Measurements from ENCODE around the gene THADA.

Gene THADA

DNA sequence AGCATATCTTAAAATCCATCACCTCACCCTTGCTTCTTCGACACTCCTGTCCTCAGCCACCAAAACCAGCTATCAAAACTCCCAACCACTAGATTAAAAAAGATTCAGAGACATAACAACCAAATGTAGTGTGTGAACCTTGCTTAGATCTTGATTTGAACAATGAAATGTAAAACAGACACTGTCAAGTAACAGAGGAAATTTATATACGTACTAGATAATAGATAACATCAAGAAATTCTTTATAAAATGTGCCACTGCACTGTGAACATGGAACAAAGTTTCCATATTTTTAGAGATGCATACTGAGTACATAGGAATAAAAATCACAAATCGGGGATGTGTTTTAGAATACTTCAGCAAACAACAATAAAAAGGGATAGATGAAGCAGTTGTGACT, 86.0 kb downstream of the THADA start:
- DNase-seq (ENCODE audit: low spot score) = no peak

DNA sequence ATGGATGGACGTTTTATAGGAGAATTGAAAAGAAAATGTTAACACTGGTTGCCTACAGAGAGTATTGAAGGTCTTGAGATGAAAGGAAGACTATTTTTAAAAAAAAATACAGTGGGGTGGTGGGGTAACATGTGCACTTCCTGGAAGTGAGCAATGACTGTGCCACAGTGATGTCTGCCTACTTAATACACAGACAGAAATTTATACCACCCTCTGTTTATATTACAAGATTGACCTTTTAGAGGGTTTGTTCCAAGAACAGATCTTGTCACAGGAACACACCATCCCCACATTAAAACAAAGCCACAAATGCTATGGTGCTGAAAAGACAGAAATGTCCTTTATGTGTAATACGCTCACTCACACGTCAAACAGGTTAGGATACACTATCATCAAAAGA, 87.6 kb downstream of the THADA start:
- no peak for DNase-seq (ENCODE audit: low spot score)

DNA sequence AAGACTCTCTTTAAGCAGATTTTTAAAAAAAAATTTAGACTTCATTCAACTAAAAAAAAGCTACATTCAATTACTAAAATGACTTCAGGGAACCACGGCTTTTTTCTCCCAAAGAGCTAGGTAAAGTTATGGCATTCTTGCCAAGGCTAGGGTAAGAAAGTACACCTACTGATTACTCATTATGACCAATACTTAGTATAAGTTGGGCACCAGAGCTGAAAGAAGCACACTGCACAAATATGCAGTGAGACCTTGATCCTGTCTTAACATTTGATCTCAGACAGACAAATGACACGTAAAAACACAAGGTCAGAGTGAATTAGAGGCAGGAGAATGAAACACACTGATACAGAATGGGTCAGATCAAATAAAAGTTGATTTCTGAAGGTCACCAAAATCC, 88.7 kb downstream of the THADA start:
- no peak for DNase-seq (ENCODE audit: low spot score)

DNA sequence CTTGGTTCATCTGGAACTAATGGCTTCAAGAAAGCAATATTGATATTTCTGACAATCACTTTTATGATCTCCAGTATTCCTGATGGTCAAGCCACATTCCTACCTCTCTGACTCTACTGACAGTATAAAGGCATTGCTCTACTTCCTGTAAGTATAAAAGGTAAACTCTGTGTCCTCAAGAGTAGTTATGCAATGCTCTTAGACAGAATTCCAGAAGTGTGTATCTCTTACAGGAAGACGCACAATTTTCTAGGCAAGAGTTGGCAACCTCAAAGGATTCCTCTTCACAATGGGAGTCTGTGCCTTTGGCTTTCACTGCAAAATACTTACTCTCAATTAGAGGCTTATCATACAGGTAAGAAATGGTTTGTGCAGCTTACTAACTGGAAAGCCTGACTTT, 100.1 kb downstream of the THADA start:
- DNase-seq (ENCODE audit: low spot score) = no peak

DNA sequence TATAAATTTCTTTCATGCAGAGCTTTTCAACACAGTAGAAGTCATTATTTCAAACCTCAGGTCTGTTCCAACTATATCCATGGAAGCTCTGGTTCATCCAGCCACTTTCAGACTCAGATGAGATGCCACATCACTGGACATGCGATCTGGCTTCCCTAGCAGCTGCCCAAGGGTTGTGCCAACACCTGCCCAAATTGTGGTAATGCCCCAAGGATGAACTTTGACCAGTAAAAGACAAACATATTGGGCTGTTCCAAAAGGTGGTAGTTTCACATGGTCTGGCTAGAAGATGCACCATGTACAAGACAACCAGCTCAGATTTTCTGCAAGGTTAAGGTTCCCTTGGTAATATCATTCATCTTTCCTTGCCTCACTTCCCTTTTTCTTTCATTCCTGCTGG, 101.9 kb downstream of the THADA start:
- DNase-seq (ENCODE audit: low spot score) = no peak

DNA sequence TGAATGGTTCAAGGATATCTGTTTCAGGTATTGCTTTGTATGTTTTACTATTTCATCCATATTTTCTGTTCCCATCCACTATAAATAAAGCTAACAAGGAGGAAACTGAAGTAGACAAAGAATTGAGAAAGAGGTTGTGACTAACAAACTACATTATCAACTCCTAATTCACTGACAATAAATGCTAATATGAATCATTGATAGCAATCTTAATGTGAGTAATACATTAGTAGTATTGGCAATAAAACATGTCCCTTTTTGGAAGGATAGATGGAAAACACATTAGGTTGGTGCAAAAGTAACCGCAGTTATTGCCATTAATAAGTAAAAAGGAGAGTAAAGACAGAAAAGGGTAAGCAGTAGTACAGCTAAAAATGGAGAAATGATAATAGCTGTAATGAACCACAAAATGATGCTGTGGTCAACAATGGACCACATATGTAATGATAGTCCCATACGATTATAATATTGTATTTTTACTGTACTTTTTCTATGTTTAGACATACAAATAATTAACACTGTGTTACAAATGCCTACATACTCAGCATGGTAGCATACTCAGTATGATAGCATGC, 104.7 kb downstream of the THADA start:
- DNase-seq (ENCODE audit: low spot score) = no peak

DNA sequence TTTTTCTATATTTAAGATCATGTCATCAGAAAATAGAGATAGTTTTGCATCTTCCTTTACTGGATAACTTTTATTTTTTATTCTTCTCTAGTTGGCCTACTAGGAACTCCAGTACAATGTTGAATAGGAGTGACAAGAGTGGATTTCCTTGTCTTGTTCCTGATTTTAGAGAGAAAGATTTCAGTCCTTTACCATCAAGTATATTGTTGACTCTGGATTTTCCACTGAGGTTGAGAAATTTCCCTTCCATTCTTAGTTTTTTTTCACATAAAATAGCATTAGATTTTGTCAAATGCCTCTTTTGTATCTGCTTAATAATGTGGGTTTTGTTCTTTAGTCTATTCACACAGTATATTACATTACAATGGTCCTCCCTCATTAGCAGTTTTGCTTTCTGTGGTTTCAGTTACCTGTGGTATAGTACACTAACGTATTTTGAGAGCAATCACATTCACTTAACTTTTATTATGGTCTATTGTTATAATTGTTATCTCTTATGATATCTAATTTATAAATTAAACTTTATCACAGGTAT, 105.5 kb downstream of the THADA start:
- no peak for DNase-seq (ENCODE audit: low spot score)

DNA sequence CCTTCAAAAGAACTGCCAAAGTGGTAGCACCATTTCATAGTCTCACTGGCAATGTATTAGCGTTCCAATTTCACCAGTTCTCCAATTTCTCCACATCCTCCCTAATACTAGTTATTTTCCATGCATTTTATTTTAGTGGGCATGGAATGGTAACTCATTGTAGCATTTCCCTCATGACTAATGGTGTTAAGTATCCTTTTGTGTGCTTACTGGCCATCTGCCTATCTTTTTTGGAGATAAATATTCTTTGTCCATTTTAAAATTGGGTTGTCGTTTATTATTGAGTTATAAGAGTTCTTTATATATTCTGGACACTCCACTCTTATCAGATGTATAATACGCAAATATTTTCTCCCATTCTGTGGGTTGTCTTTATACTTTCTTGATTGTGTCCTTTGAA, 107.1 kb downstream of the THADA start:
- DNase-seq (ENCODE audit: low spot score) = no peak

DNA sequence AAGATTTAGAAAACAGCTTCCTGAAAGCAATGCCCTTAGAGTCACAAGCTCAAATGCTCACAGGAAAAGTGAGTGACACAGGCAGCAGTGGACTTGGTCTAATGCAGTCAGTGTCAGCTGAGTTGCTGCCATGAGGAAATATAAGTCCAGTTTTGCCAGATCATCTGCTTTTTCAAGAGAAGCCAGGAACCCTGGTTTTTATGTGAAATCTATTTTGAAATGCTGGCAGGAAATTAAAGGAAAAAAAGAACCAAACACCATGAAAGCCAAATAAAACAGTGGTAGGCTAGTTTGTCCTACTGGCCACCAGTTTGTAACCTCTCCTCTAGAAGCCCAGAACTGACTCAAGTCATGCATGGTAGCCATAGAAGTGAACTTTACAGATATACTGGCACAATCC, 109.2 kb downstream of the THADA start:
- DNase-seq (ENCODE audit: low spot score) = no peak

DNA sequence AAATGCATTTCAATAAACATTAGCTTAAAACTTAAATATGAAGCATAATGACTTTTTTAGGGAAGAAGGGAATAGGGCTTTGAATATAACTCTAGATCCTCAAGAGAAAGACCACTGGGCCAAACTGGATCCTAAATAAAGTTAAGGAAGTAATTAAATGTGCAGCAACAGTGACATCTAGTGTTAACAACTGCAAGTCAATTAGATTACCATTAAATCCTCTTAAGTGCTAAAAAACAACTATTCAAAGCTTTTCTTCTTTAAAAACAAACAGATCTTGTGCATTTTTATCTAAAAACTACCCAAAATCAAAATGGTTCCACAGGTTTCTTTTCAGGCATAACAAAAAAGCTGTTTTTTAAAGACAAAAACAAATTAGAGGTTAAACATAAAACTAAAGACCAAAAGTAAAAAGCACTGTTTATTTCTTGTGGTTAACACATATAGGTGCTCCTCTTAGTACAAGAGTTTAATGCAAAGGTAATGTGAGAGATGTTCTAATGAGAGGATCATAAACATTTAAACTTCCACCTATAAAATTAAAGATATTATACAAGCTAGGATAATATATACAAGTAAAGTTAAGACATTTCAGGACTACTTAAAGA, 111.4 kb downstream of the THADA start:
- no peak for DNase-seq (ENCODE audit: low spot score)

DNA sequence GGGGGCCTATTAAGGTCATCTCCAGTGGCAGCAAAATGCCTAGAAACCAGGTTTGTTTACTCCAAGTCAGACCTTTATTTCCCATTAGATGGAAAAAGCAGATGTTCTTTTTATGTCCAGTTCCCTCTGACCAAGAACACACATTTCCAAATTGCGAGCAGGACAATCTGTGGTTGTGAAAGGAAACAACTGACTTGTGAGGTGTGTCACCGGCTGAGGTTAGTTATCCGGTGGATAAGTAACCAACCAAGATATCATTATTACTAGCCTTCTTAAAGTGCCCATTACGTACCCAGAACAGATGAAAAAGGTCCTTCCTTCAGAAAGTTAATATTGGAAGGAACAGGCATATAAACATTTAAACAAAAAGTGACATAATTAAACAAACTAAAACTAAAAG, 112.9 kb downstream of the THADA start:
- no peak for DNase-seq (ENCODE audit: low spot score)

DNA sequence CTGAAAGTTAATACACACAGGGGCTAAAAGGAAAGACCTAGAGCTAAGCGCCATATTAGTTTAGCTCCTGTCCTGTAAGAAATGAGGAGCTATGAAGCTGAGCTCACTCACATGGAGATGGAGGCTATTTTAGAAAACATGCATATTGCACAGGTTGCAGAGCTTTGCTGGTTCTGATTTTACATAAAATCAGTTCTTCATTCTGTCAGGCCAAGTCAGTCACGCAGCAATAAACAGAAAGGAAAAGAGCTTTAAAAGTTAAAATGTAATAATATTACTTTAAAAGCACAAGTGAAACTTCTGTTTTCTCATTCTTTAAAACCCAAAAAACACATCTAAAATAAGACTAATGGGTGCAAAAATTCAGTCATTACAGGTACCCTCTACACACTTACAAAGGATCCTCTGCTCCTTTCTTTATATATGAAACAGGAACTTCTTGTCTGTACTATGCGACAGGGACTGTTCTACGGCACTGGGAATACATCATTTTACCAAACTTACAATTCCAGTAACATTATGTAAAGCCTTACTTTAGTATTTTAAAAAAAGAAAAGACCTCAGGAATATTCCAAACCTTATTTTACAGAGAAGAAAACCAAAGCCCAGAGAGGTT, 113.8 kb downstream of the THADA start:
- DNase-seq (ENCODE audit: low spot score) = no peak

DNA sequence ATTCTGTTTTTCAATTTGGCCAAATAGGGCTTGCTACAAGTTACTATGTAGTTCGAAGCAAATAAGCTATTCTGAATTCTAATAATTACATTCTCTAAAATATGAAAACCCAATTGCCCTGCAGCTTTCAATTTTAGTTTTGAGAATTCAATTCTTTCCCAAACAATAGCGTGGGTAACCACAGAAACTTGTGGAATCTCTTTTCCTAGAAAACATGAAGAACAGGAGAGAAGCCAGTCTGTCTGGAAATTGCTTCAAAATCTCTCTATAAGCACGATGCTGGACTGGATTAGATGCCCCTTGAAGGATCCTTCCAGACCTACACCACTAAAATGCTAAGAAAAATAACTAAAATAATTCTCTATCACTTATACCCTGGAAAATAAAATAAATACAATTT, 115.0 kb downstream of the THADA start:
- no peak for DNase-seq (ENCODE audit: low spot score)

DNA sequence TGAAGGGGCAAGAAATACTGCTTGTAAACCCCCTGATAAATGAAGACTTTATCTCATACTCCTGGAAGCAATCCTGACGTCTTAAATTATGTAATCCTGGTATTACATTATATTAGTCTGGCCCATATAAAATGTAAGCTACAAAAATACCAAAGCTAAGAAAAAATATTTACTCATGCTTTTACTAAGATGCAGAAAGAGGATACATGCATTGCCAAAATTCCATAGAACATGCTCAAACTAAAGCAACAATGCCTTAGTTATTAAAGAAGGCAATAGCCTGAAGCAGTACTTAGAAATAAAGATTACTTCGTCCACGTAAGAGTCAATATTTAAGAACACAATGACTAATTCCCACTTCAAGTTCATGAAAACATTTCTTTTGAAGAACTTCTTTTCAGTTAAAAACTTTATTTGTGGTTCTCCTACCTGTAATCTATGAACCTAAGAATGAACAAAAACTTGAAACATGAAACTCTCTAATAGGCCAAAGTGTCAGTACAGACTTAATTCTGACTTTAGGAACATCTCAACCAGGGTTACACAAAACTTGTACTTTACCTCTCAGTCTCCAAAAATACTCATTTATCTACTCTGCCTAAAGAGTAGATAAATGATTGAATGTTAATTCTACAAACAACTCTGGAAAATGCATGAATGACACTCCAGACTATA, 117.3 kb downstream of the THADA start:
- no peak for DNase-seq (ENCODE audit: low spot score)

DNA sequence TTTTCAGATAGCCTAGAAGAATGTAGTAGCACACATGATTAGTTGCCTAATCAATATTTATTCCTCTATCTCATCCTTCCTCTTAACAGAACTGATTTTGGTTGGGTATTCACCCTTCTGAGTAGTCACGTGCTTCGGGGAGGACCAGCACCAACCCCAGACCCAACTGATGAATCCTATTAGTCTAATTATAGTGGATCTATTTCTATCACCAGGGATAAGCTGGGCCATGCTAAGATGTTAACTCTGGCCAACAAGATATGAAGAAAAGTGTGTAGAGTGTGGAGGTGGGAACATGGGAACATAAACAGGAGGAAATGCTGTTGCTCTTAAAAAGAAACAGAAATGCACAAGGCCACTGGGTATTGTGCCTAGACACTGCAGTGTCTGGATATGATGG, 119.9 kb downstream of the THADA start:
- no peak for DNase-seq (ENCODE audit: low spot score)

DNA sequence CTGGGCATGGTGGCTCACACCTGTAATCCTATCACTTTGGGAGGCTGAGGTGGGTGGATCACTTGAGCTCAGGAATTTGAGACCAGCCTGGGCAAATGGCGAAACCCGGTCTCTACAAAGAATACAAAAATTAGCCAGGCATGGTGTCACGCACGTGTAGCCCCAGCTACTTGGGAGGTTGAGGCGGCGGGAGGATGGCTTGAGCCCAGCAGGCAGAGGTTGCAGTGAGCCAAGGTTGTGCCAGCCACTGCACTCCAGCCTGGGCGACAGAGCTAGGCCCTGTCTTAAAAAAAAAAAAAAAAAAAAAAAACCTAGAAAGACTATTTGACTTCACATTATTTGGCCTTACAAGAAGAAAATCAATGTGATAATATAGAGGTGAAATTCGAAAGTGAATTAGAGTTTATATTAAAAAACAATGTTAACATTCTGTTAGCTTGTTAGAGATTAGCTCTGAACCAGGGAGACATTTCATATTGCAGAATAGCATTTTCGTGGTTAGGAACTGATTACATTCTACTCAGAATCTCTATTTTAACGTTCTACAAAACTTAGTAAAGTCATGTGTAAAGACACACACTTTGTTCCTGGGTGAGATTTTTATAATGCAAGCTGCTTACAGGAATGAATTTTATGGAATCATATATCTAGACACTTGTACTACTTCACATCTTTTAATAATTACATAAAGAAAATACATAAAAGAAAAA, 120.5 kb downstream of the THADA start:
- DNase-seq (ENCODE audit: low spot score) = no peak

DNA sequence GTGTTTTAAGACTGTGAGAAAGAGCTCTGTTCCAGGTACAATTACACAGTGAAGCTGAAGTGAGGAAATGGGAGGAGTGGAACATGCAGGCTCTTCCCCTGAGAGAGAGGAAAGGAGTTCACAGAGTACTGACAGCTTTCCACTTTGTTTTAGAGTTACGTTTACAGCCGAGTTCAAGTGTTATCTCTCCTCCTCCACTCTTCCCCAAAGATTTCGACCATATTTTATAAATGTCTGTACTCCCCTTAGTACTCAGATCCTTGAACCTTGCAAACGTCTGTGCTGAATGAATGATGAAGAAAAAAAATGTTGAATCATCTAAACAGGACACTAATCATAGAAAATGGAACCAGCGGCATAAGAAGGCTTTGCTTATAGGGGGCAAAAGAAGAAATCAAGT, 121.6 kb downstream of the THADA start:
- no peak for DNase-seq (ENCODE audit: low spot score)

DNA sequence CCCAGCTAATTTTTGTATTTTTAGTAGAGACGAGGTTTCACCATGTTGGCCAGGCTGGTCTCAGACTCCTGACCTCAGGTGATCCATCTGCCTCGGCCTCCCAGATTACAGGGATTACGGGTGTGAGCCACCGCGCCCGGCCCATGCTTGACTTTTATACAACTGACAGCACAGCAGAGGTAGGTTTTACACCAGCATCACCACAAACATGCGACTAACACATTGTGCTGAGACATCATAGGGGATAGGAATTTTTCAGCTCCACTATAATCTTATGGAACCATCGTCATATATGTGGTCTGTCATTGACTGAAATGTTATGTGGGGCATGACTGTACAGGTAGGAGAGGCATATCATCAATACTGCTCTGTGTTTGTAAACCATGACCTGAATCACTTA, 122.1 kb downstream of the THADA start:
- no peak for DNase-seq (ENCODE audit: low spot score)

DNA sequence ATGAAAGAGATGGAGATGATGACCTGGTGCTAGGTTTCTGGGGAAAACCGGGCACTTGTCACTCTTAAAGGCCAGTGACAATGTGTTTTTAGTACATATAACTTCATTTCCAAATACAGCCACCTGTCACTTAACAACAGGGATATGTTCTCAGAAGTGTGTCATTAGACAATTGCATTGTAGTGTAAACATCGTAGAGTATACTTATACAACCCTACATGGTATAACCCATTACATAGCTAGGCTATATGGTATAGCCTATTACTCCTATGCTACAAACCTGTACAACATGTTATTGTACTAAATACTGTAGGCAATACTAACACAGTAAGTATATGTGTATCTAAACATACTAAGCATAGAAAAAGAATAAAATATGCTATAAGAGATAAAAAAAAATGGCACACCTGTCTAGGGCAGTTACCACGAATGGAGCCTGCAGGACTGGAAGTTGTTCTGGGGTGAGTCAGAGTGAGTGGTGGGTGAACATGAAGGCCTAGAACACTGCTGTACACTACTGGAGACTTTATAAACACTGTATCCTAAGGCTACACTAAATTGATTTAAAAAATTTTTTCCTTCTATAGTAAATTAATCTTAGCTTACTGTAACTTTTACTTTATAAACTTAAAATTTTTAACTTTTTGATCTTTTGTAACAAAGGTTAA, 123.2 kb downstream of the THADA start:
- no peak for DNase-seq (ENCODE audit: low spot score)

DNA sequence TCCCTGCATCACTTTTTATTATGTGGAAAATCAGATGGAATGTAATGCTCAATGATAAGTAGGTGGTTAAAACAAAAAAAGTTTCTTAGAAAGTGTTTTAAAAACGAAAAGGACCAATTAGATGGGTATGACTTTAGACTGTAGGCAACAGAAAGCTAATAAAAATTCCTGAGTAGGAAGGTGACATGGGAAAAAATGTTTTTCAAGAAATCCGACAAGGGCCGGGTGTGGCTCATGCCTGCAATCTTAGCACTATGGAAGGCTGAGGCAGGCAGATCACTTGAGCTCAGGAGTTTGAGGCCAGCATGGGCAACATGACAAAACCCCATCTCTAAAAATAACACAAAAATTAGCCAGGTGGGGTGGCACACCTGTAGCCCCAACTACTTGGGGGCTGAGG, 126.1 kb downstream of the THADA start:
- DNase-seq (ENCODE audit: low spot score) = no peak

DNA sequence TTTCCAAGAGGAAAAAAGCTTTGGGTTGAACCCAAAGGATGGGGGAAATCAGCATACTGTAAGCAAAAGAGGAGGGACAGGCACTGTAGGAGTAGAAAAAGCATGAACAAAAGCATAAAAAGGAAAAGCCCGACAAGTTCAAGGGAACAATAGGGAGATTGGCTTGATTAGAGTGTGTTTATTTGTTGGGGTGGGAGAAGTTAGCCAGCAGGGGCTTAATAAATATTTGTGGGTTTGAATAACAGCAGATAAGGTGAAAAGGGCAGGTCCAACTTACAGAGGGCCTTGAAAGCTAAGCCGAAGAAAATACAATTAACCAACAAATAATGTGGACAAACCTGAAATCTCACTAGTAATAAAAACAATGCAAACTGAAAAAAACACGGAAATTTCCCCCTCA, 126.7 kb downstream of the THADA start:
- no peak for DNase-seq (ENCODE audit: low spot score)

DNA sequence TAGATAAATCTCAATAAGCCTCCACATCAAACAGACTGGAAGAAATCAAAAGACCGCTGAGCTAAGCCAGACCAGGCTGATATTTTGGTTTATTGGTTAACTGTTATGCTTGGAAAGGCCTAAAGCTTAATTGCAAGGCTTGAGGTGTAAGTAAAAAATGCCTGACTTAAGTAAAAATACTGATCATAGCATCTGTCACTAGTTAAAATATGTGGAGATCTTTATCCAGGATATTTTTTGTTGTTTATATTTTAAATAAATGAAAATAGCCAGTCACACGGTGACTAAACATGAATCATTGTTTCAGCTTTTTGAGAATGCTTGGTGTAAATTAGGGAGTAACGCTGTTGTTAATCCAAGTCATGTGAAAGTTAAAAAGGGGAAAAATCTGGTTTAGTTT, 127.9 kb downstream of the THADA start:
- DNase-seq (ENCODE audit: low spot score) = no peak
